GM18868 (cell line): ENCODE data around the gene DYNC2LI1.

Source experiments
- ATAC-seq: cut with Tn5 transposase; IDR thresholded peaks from one replicate; pipeline ENCODE4 v1.9.1; 2021; ENCODE audit warnings: mild to moderate bottlenecking, moderate library complexity; ENCODE audit not compliant: unreplicated experiment

DYNC2LI1 gene

DNA sequence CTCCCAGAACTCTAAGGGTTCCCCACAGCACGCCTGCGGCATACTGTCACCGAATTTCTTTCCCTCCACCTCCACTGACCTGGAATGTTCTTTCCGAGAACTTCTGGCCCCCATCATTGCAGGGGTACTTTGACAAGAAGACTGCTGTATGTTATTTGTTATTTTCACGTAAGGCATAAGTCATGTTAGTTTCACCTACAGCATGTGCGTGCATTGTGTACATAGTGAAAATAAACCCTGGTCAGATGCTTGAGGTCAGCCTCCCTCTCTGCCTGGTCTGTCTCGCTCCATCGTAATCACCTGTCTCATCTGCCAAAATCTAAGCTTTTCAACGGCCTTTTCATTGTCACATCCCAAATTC, 69.0 kb downstream of the DYNC2LI1 start:
- no peak for ATAC-seq

DNA sequence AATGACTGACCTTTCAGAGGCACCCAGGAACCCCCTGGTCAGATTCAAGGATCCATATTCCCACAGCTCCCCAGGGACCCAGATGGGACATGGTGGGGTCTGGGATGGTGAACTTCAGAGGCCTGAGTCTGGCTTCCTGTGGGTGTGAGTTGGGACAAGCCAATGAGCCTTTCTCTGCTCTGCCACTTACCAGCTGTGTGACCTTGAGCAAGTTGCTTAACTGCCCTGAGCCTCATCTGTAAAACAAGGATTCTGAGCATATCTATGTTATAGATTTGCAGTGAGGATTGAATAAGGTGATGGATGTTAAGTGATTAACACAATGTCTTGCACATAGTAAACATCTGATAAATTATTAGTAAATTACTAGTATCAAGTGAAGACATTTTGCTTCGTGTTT, 71.3 kb downstream of the DYNC2LI1 start:
- no peak for ATAC-seq

DNA sequence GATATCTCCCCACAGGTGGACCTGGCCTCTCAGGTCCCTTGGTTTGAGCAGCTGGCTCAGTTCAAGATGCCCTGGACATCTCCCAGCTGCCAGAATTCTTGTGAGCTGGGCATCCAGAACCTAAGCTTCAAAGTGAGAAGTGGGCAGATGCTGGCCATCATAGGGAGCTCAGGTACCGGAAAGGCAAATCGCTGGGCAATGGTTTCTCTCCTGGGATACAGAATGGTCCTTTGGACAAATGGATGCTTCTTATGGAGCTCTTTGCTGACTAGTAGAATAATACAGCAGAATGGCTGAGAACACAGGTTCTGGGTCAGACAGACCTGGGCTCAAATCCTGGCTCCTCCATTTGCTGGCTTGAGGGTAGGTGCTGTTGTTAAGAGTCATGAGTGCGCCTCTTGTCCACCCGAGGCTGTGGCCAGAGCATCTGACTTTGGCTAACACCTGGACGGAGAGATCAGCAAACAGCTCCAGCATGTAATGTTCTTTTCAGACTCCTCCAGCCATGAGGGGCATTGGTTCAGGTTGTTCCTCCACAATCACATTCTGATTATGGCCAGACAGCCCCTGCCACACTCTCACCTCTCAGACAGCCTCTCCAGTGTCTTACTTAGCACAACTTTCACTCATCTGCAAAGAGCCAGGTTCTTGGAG, 72.4 kb downstream of the DYNC2LI1 start:
- no peak for ATAC-seq

DNA sequence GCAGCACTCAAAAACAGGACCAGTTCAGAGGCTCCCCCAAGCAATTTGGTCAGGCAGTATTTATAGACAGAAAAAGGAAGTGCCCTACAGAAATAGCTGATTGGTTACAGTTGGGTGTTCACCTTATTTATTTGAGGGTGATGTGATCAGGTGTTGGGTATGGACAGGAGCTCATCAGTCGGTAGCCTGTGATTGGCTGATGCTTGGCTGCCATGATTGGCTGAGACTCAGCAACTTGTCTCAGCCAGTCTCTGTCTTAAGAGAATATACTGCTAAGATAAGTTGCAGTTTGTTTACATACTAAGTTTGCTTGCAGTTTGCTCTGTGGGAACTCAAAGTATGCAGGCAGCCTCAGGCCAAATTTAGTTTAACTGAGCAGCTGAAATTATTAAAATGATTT, 74.4 kb downstream of the DYNC2LI1 start:
- no peak for ATAC-seq

DNA sequence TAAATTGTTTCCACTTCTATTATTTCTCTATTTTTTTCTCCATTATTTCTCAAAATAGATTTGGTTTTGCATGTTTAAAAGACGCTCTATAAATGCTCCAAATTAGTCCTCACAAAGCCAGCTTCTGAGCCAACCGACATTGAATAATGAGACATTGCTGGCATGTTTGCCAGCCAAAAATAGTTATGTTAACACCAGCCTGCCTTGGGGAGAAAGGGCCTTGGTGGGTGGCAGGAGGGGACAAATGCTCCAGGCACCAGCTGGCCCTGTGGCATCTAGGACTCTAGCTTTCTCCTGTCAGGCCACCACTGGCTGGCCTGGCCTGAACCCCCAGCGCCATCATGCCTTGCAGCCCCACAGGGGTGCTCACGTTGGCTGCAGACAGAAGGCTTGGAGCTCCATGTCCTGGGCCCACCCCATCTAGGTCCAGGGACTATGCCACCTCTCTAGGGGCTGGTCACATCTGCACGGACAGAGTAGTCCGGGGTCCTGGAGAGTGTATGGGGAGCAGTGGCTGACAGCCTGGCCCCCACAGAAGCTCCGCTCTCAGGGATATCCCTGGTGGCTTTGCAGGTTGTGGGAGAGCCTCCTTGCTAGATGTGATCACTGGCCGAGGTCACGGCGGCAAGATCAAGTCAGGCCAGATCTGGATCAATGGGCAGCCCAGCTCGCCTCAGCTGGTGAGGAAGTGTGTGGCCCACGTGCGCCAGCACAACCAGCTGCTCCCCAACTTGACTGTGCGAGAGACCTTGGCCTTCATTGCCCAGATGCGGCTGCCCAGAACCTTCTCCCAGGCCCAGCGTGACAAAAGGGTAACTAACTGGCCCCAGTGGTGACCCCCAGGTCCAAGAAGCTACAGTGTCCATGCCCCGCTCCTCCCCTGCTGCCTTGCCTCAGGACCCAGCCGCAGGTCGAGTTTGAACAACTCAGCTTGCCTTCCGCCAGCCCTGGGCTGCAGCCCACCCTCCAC, 77.5 kb downstream of the DYNC2LI1 start:
- no peak for ATAC-seq

DNA sequence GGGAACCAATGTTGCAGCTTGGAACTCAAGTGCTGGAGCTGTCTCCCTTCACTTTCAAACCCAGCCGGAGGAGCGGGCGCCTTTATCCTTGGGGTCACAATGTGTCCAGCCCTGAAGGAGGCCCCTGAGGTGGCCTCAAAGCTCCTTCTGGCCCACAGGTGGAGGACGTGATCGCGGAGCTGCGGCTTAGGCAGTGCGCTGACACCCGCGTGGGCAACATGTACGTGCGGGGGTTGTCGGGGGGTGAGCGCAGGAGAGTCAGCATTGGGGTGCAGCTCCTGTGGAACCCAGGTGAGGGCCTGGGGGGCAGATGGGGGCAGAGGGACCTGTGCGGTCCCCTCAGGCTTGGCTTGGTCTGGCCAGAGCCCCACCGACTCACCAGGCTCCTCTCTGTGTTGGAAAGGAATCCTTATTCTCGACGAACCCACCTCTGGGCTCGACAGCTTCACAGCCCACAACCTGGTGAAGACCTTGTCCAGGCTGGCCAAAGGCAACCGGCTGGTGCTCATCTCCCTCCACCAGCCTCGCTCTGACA, 78.4 kb downstream of the DYNC2LI1 start:
- ATAC-seq: no peak

DNA sequence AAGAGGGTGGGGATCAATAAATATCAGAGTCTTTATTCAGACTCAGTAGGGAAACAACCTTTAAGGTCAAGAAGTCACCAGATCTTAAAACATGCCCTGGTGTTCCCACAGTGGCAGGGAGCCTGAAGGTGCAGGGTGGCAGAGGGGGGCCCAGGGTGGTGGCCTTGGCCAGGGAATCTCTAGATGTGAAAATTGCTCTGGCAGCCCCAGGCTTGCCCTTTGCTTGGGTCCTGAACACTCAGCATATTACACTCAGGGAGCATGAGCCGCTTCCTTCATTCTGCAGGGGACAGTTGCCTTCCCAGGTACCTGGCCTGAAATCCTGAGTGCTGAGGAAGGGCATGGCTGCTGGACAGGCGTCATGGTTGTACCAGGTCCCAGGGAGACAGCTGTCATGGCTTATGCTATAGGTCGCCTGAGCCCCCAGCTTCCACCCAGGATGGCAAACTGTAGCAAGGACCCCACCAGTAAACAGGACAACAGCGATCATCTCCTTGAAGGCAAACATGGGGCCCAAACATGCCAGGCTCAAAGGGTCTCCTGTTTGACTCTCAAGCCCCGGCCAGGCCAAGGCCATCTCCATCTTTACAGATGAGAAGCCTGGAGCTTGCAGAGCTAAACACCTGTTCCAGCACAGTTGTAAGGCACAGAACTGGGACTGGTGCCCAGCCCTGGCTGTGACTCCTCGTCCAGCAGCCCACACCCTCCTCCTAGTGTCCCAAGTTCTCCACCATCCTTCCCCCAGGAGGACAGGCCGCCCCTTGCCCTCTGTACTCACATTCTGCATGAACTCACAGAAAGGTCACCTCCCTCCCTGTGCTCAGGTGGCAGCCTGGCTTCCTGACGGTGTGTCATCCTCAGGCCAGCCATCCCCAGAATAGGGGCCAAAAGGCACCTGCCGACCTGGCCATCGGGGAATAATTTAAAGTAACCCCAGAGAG, 79.6 kb downstream of the DYNC2LI1 start:
- no peak for ATAC-seq

DNA sequence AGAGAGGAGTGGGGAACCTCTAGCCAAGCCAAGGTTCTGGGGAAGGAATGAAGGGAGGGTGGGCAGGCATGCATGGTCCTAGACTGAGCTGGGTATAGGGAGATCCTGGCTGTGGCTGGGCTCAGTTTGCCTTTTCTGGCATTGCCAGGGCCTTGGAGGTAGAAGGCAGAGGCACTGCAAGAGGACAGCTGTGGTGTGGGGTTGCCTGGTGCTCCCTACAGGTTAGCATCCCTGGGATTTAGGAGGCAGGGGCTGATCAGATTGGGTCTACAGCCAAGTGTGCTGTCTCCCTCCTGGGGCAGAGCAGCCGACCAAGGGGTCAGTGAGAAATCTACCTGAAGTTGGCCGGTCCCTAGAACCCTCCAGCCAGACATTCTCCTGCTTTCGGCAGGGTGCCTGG, 80.8 kb downstream of the DYNC2LI1 start:
- ATAC-seq: no peak

DNA sequence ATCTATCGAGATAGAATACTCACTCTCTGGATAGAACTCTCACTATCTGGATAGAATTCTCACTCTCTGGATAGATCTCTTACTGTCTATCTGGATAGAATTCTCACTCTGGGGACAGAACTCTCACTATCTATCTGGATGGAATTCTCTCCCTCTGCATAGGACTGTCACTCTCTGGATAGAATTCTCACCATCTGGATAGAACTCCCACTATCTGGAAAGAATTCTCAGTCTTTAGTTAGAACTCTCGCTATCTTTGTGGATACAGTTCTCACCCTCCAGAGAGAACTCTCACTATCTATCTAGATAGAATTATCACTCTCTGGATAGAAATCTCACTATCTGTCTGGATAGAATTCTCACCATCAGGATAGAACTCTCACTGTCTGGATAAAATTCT, 81.5 kb downstream of the DYNC2LI1 start:
- ATAC-seq: no peak
